RCC 7860 (cell line): ENCODE results near the gene CTSD.

Experiments used
- DNase-seq: peaks from one replicate; pipeline ENCODE4 v3.0.0-alpha.2; 2015; ENCODE audit warnings: low spot score
- FAIRE-seq: peaks from 2 replicates; lab custom pipeline; 2012; peaks lifted over from hg19 to GRCh38; lab: Jason Lieb, UNC

The CTSD gene

DNA sequence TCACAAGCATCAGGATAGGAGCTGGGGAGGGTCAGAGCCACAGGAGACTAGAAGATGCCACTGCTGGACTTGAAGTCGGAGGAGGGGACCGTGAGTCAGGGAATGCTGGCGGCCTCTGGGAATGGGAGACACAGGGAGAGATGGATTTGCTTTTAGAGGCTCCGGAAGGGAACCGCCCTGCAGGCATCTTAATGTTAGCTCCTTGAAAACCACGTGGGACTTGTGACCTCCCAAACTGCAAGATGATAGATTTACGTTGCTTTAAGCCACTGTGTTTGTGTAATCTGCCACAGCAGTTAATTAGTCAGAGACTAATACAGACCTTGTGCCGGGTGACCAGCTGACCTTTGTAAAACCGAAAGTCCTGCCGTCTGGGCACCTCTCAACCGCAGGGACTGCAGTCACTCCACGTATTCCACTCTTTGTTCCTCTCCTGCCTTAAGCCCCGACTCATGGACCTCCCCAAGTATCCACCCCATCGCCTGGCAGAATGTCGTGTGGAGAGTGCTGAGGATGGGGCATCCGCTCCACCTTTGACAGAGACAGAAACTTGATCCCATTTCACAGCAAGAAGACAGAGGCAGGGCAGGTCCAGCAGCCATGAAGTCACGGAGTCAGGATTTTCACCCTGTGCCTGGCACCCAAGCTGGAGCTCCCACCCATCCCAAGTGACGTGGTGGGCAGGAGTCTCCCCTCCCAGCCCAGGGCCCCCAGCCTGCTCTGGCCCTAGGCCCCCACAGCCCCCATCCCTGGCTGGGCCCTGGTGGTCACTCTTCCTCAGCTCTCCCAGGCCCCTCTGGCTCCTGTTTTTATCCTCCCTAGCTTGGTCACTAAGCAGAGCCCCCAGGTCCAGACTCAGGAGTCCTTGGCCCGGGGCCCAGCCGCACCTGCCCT lies 19.4 kb upstream of the CTSD start:
- peak; percentile 80 for FAIRE-seq
- peak; percentile 80 for DNase-seq

DNA sequence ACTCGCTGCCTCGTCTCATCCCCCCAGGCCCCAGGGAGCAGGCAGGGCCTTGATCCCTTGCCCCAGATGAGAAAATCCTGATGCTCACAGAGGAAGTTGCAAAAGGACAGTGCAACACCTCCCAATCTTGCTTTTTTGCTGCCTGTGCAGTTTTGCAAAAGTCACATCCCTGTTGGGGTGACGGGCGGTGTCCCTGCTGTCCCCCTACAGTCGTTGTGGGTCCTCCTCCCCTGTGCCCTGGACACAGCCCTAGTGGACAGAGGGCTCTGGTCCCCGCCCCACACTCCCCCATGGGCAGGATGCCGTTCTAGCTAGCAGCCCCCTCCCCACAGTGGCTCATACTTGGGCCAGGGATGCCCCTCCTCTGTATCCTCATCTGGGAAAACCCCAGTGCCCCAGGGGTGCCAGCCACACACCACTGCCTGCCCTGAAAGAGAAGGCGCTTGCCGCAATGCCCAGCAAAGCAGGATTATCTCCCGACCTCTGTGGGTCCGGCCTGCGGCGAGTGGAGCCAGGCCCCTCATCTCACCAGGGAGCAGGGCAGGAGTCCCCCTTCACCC lies 18.4 kb upstream of the CTSD start:
- FAIRE-seq (no peak), DNase-seq (no peak)

DNA sequence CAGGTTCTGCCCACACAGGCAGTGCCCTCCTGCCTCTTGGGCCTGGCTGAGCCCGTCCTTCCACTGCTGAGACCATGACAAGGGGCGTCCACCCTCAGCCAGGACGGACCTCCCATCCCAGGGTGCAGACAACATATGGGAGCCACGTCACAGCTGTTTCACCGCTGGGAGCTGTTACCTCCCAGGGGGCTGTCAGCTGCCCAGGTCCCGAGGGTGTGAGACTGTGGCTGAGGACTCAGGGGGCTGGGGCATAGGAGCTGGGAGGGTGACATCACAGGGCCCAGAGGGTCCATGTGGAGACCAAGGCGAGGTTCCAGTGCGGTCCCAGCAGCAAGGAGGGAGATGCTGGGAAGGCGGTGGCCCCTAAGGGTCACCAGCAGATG lies 17.9 kb upstream of the CTSD start:
- no peak for FAIRE-seq
- DNase-seq: no peak

DNA sequence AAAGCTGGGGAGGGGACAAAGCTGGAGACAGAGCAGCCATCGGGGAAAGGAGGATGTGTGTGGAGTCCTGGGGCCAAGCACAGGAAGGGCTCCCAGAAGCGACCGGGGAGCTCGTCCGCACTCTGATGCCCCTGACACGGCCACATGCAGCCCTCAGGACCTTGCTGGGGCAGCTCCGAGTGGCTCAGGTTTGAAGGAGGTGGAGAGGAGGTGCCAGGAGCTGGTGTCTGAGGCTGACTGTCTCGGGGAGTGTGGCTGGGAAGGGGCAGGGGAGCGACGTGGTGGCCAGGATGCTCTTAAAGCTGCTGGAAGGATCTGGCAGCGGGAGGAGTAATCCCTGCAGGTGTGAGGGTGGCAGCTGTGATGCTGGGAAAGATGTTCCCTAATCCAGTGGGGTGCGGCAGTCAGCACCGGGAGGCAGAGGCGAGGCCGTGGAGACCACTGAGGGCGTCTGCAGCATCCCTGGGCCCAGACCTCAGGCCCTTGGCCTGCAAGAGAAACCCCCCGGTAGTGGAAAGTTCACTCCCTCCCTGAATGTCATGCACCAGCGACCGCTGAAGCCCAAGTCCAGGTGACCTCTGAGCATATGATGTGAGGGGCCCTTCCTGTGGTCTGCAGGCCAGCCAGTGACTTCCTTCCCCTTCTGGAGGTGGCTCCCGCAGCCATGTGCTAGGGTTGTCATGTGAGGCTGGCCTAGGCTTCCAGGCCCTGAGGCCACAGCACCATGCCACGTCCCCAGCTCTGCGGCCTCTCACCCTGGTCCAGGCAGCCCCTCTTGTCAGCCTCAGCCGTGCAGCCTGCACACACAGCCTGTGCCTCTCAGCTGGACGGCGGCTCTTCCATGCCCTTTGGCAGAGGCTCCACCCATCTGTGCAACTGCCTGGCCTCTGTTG lies 17.2 kb upstream of the CTSD start:
- FAIRE-seq (no peak), DNase-seq (no peak)

DNA sequence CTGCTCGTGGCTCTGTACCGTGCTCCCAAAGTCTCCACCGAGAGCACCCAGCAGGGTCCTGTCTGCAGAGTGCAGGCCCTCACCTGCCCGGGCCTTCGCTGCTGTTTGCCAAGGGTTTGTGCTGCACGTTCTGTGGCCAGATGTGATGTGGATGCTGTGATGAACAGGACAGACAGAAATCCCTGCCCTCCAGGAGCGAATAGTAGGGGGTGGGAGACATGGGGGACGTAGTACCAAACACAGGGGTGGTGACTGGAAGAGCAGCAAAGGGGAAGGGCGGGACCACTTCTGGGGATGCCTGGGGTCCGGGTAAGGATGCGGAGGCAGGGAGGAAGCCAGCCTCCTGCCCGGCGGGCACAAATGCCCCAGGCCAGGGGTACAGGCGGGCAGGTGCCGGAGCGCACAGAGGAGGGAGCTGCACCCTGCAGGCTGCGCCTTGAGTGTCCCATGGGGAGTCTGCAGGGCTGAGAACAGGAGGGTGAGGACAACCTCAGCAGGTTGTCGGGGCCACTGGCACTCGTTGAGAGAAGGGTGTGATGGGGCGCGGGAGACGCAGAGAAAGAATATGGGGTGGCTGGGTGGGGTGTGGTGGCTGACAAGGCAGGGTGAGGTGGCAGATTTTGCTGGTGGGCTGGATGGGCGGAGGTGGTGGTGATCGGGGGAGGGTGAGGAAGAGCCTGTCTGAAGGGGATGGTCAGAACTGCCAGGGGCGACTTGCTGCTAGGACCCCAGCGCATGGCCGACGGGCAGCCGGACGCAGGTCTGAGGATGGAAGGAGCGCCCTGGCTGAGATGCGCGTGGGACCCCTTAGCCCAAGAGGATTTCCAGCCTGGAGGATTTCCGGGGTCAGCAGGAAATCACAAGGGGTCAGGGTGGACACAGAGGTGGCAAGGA lies 16.3 kb upstream of the CTSD start:
- DNase-seq (no peak), FAIRE-seq (no peak)

DNA sequence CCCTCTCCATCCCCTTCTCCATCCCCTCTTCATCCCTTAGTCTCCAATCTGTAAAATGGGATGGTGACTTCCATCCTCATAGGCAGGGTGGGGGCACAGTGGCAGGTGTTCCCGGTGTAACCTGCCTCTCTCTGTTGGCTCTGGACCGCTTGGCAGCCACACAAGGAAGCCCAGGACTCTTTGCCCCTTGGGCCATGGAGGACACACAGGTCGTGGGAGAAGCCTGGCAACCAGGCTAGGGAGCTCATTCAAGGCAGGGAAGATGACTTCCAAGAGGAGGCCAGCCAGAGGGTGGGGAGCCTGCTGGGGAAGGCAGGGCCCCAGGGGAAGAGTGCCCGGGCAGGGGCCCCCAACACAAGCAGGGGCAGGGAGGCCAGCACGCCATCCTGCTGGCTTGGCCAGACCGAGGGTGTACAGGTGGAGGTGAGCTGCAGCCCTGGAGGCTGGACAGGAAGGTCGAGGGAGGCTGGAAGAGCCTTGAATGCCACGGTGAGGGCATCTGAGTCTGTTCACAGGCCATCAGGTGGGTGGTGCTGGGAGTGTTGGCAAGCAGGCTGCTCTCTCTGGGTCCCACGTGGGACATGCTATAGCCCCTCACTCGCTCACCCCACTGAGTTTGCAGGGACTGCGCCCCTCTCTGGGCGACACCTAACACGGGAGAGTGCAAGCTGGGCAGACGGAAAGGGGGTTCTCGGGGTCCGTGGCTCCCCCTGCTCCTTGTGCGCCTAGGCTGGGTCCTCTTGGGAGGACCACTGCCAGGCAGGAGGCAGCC lies 15.5 kb upstream of the CTSD start:
- DNase-seq (no peak), FAIRE-seq (no peak)

DNA sequence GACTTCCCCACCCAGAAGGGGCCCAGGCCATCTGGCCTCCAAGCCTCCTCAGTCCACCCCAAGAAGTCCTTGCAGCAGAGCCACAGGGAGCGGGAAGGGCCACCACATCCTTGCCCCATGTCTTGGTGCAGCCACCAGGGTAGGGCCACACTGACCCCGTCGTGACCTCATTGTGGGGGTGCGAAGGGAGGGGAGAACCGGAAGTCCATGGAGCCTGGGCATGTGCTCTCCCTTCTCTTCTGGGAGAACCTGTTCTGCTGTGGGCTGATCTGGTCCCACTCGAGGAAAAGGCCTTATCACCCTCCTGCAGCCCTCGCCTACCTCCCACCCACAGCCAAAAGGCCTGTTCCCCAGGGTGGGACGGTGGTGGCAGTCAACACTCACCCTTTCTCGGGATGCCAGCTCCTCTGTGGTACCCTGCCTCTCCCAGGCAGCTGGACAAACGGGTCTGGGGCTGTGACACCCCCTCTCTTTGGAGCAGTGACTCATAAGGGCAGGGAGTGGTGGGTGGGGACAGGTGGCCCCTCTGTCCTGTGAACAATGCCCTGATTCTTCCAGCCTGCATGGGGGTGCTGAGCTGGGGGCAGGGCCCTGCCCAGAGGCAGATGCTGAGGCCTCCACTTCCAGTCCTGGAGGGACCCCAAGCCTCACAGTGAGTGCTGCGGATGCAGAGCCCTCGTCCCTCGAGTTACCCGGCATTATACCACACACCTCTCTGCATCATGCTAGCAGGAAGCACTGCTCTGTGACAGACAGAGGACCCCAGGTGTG lies 14.6 kb upstream of the CTSD start:
- DNase-seq (no peak), FAIRE-seq (no peak)

DNA sequence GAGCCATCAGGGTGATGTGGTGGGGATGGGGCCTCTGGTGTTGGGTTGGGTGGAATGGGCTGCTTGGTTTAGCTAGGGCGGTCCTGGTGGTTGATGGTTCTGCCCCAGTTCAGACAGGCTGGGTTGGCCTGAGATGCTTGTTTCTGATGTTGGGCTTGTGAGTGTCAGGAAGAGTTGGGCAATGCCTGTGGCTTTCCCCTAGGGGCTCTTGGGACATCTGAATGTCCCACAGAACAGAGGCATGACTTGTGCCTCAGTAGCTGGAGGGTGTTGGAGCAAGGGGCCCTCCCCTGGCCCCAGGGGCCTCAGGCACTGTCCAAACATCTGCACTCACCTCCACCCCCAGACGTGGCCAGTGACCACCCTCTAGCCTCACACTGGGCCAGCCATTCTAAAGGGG lies 14.0 kb upstream of the CTSD start:
- FAIRE-seq (no peak), DNase-seq (no peak)

DNA sequence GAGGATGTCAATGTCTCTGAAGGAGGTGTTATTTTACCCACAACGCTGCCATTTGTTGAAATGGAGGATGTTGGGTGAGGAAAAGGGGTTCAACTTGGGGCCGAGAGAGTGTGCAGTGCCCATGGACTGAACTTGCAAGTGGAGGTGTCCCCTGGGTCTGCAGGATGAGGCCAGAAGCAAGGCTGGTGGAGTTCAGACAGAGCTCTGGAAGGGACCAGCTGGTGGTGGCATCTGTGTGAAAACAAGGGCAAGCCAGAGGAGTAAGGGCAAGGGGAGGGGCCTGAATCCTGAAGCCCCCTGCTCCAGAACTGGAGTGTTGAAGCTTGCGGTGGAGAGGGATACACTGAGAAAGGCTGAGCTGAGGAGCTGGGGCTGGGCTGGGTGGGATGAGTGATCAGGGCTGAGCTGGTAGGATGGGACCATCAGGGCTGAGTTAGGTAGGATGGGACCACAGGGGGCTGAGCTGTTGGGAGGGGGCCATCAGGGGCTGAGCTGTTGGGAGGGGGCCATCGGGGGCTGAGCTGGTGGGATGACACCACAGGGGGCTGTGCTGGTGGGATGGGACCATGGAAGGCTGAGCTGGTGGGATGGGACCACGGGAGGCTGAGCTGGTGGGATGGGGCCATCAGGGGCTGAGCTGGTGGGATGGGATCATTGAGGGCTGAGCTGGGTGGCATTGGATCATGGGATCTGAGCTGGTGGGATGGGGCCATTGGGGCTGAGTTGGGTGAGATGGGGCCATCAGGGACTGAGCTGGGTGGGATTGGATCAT lies 13.4 kb upstream of the CTSD start:
- DNase-seq (no peak), FAIRE-seq (no peak)

DNA sequence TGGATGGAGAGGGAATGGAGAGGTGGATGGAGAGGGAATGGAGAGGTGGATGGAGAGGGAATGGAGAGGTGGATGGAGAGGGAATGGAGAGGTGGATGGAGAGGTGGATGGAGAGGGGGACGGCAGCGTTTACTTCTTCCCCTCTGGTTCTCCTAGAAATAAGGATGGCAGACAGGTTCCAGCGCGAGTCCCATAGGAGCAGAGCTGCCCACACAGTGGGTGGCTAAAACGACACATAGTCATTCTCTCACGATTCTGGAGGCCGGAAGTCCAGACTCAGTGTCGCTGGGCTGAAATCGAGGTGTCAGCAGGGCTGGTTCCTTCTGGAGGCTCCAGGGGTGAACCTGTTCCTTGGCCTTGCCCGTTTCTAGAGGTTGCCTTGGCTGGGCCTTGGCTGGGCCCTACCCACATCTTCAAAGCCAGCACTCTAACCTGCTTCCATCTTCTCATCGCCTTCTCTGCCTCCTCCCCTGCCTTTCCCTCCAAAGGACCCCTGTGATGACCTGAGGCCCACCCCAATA lies 12.7 kb upstream of the CTSD start:
- DNase-seq: no peak

DNA sequence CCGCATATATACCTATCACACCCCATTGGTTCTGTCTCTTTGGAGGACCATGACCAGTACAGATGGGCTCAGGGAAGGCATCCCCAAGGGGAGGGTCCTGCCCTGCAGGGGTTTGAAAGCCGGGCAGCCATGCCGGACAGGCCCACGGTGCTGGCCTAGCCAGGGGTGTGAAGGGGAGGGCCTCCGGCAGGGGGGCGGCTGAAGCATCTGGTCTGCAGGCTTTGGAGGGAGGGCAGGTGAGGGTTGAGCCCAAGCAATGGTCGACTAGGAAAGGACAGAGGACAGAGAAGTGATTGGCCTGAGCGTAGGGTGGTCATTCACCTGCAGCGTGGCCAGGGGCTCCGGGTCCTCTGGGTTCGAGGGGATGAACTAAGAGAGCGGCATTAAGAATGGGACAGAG lies 11.2 kb upstream of the CTSD start:
- FAIRE-seq (no peak), DNase-seq (no peak)

More for the DNA sequence above, 12.7 kb upstream of the CTSD start:
- no peak for FAIRE-seq

DNA sequence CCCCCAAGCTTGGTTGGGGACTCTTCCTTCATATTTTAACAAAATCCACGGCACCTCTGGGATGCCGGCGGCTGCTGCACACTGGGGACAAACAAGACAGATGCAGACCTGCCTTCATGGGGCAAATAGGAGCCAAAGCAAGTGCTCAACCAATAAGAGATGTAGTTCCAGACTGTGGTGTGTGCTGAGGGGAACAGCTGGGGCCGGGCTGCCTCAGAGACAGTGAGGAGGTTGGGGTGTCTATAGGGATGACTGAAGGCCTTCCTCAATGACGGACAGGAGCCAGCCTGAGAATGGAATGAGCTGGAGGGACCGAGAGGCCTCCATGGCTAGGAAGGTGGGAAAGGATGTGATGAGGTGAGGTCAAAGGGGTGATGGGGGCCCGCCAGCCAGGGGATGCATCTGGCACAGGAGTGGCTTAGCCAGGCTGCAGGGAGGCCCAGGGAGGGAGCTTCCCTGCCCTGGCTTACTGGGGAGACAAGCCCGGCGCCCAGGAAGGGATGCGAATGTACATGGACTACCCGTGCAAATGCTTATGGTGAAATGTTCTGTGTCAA lies 10.3 kb upstream of the CTSD start:
- FAIRE-seq: no peak
- no peak for DNase-seq

DNA sequence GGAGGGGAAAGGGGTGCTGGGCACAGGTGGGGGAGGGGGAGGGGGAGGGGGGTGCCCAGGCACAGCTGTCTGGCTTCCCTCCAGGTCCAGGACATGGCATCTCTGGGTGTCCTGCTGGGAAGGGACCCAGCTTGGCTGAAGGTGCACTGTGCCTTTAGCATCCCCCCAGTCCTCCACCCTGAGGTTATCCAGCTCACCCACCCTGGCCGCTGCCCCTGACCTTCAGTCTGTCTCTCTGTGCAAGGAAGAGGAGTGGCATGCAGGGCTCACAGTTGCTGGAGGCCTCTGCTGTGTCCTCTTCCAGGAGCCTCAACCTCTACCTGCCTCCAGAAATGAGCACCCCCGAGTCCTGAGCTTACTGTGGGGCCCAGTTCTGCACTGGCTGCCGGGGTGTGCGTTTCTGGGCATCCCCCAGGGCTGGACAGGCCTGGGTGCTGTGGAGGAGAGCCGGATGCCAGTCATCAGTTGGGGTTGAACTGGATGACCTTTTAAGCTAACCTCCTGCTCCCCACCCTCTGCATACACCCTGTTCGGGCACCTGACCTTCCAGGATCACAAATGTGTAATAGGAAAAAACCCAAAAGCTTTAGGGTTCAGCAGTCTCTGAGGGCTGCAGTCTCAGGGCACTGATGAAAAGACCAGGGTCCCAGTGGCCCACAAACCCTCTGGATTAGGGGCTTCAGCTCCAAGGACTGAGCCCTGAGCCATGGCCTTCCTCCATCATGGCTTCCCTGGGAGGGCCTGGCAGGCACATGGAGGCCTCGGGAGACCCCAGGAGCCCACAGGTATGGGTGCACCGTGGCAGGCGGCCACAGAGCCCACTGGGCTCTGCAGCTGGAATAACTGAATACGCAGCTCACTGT lies 9.6 kb upstream of the CTSD start:
- FAIRE-seq (no peak), DNase-seq (no peak)

DNA sequence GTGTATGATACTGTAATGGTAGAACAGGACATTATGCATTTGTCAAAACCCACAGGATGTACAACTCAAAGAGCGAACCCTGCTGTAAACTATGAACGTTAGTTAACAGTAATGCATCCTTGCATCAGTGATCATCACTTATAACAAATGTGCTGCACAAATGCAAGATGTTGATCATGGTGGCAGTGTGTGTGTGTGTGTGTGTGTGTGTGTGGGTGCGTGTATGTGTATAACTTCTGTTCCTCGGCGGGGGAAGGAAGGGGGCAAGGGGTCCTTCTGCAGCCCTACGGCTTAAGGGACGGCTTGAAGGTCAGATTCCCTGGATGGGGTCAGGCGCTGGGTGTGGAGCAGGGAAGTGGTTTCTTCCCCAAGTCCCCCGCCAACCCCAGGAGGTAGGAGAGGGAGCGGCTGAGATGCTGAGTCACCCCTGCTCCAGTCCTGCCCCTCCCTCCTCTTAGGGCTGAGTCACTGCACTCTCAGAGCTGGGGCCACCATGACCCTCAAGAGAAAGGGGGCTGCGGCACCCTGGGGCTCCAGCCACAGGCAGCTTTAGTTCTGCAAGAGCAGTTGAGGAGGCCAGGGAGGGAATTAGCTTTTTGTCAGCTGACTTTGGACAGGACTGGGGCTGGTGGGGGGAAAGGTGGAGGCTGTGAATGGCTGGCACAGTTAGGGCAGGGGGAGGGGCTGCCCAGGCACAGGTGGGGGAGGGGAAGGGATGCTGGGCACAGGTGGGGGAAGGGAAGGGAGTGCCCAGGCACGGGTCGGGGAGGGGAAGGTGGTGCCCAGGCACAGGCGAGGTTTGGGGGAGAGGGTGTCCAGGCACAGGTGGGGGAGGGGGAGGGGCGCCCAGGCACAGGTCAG lies 8.8 kb upstream of the CTSD start:
- DNase-seq: peak; percentile 93
- FAIRE-seq: peak; percentile 90

DNA sequence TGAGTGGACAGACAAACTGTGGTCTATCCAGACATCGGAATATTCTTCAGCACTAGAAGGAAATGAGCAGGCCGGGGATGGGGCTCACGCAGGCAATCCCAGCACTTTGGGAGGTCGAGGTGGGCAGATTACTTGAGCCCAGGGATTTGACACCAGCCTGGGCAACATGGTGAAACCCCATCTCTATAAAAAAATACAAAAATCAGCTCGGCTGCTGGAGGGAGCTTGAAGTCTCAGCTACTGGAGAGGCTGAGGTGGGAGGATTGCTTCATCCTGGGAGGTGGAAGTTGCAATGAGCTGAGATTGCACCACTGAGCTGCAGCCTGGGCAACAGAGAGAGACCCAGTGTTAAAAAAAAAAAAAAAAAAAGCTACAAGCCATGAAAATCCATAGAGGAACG lies 8.0 kb upstream of the CTSD start:
- no peak for FAIRE-seq
- no peak for DNase-seq

DNA sequence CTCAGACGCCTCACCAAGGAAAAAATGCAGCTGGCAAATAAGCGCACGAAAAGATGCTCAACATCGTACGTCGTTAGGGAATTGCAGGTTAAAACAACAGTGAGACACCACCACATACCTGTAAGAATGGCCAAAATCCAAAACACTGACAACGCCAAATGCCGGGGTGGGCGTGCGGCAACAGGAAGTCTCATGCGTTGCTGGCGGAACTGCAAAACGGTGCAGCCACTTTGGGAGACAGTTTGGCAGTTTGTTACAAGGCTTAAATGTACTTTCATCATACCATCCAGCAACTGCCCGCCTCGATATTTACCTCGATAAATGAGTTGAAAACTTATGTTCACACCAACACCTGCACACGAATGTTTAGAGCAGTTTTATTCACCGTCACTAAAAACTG lies 7.5 kb upstream of the CTSD start:
- FAIRE-seq: no peak
- DNase-seq: no peak
